Muscle of back (tissue), 11 donors: ENCODE measurements around the gene TMEM217. TPM values are rescaled to one million over a fixed set of nuclear protein-coding genes. Genes with fewer than 3 reads are reported as not detected.
"Not testable (repeated sequence)": the region's sequence is repeated elsewhere in the genome, so short reads cannot be mapped to it uniquely, and the experiment has no call there.

ENCODE experiments used
- DNase-seq, 3 donors: peaks; one replicate each; pipeline versions ENCODE4 v3.0.0 to v3.0.0-alpha.2; 2013
- polyA plus RNA-seq, 10 donors: library from polyadenylated mRNA; unstranded; fragments of 120-200 nt; gene quantifications; one replicate each; pipeline ENCODE4 v1.2.1, GENCODE V29; 2013; ENCODE audit not compliant: insufficient read length in 10 of 10

The TMEM217 gene
- polyA plus RNA-seq, 10 donors = 0.37 to 1.3 (median 0.59) TPM

DNA sequence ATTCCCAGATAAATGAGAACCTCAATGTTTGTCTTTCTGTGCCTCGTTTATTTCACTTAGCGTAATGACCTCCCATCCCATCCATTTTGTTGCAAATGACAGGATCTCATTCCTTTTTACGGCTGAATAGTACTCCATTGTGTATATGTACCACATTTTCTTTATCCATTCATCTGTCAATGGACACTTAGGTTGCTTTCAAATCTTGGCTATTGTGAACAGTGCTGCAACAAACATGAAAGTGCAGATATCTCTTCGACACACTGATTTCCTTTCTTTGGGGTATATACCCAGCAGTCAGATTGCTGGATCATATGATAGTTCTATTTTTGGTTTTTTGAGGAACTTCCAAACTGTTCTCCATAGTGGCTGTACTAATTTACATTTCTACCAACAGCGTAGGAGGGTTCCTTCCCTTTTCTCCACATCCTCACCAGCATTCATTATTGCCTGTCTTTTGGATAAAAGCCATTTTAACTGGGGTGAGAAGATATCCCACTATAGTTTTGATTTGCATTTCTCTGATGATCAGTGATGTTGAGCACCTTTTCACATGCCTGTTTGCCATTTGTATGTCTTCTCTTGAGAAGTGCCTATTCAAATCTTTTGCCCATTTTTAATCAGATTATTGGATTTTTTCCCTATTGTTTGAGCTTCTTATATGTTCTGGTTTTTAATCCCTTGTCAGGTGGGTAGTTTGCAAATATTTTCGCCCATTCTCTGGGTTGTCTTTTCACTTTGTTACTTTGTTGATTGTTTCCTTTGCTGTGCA lies 71.8 kb downstream of the TMEM217 start:
- not testable (repeated sequence) for DNase-seq

DNA sequence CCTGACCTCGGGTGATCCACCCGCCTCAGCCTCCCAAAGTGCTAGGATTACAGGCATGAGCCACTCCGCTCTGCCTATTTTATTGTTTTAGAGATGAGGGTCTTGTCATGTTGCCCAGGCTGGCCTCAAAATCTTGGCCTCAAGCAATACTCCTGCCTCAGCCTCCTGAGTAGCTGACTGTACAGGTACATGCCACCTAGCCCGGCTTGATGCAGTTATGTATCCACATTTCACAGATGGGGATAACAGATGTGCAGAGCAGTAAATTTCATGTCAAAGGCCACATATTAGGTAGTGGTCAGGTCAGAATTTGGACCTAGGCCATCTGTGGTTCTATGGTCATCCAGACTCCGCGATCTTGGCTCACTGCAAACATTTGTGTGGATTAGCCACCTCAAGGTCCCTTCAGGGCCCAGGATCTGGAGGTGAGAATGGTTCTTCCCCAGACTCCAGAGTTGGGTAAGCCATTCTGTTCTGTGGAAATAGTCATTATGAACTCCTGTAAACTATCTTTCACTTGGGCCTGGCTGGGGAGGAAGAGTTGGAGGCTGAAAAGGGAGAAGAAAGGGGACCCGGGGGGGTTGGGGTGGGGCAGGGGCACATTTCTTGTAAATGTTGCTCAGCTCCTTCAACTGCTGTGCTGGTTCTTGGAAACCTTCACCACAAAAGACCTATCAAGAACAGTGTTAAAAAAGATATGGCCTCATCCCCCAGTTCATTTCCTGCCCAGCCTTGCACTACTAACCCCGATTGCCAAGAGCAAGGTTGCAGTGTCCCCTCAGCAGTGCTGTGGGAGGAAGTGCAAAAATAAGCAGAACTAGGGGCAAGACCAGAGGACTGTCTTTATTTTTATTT lies 75.0 kb downstream of the TMEM217 start:
- peak in 2 of 3 donors; percentile 16 to 32 for DNase-seq

DNA sequence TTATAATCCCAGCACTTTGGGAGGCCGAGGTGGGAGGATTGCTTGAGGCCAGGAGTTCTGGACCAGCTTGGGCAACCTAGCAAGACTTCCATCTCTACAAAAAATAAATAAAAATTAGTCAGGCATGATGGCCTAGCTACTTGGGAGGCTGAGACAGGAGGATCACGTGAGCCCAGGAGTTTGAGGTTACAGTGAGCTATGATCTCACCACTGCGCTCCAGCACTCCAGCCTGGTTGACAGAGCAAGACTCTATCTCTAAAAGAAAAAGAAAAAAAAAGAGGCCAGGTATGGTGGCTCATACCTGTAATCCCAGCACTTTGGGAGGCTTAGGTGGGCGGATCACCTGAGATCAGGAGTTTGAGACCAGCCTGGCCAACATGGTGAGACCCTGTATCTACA lies 77.3 kb downstream of the TMEM217 start:
- DNase-seq = not testable (repeated sequence)

DNA sequence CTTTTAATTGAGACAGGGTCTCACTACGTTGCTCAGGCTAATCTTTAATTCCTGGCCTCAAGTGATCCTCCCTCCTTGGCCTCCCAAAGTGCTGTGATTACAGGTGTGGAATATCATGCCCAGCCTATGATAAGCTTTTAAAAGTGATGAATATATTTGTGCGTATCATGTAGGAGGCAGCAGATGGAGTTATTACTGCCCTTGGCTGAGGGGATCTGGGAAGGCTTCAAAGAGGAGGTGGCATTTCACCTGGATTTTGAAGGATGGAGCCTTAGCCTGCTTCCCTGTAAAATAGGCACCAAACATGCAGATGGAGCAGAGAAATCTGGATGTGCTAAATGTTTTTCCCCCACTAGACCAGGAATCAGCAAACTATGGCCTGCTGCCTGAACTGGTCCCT lies 77.9 kb downstream of the TMEM217 start:
- no peak for DNase-seq

DNA sequence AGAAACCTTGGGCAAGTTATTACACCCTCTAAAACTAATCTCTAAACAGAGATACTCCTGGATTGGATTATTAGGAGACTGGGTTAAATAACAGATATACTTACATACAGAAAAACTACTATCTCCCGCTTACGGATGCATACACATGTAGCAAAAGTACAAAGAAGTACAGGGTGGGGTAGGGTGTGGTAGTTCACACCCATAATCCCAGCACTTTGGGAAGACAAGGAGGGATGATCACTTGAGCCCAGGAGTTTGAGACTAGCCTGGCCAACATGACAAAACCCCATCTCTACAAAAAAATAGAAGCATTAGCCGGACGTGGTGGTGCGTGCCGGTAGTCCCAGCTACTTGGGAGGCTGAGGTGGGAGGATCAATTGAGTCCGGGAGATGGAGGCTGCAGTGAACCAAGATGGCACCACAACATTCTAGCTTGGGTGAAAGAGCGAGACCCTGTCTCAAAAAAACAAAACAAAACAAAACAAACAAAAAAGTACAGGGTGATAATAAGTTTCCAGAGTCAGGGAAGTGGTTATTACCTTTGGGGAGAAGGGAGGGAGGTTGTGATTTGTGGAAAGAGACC lies 79.9 kb downstream of the TMEM217 start:
- DNase-seq = no peak

DNA sequence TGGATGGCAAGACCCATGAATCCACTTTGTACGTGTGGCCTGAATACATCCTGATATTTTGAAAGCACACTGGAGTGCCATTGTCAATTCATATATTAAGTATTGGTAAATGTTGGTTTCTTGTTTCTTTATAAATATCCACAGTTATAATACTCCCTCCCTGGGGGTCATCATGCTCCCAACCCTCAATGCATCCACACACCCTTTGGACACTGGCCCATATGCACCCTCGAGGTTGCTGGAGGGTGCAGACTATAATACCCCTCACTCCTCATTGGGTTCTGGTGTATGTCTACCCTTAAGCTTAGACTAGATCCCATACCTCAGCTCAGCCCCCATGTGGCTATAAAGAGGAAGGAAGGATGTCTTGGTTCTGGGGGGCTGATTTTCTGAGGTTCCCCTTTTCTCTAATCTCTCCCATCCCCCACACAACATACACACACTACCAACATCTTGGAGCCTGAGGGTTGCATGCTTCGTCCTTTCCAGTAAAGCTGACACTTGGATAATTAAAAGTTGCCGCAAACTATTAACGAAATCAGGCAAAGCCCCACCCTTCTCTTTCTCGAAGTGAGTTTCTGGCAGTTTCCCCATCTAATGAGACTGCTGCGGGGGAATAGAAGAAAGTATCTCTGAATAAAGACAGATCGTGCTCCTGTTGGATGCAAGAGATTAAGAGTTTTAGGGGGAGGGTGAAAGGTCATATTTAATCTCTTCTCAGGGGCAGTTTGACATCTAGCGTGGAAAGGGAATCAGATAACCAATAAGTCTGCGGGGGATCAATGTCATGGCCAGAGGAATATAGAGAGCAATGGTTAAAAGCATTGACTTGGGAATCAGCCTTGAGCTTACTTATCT lies 80.6 kb downstream of the TMEM217 start:
- no peak for DNase-seq

DNA sequence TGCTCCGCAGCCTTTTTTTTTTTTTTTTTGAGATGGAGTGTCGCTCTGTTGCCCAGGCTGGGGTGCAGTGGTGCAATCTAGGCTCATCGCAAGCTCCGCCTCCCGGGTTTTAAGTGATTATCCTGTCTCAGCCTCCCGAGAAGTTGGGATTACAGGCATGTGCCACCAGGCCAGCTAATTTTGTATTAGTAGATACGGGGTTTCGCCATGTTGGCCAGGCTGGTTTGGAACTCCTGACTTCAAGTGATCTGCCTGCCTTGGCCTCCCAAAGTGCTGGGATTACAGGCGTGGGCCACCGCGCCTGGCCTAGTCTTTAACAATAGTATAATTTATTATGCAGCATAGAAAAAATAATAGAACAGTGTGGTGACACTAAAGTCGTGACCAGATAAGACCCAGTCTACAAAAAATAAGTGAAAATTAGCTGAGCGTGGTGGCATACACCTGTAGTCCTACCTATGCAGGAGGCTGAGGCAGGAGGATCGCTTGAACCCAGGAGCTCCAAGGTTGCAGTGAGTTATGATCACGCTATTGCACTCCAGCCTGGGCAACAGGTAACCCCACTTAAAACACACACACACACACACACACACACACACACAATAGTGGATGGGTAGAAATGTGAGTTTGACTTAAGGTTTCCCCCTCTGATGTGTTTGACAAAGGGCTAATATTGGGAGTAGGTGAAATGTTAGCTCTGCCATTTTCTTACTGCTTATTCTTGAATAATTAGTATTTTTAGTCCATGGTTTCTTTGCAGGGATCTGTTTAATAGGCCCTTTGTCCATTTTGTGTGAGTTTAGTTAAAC lies 81.5 kb downstream of the TMEM217 start:
- no peak for DNase-seq

DNA sequence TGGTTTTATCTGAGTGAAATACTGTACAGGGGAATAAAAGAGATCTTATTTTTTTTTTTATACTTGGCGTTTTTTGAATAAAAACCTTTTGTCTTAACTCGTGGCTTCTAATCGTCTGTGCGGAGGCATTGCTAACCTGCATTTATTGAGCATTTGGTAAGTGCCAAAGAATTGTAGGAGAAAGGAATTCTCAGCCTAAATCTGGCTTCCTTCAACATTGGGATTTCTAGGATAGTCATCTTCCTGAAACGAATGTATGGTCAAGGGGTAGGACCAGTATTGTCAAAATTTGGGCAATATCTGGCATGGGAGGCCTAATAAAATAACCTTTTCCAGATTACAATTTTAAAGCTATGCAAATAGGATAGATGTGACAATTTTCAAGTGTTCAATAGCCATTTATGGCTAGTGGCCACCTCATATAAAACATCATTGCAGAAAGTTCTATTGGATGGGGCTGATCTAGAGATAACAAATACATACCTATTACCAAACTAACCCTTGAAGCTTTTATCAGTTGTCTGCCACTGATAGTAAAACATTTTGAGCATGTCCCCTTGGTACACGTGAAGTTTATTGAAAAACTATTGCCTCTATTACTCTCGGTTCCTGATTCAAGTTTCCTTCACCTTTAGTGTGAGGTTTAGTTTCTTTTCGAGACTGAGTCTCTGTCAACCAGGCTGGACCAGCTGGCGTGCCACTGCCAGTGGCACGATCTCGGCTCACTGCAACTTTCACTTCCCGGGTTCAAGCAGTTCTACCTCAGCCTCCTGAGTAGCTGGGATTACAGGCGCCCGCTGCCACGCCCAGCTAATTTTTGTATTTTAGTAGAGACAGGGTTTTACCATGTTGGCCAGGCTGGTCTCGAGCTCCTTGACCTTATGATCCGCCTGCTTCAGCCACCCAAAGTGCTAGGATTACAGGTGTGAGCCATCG lies 82.3 kb downstream of the TMEM217 start:
- no peak for DNase-seq

DNA sequence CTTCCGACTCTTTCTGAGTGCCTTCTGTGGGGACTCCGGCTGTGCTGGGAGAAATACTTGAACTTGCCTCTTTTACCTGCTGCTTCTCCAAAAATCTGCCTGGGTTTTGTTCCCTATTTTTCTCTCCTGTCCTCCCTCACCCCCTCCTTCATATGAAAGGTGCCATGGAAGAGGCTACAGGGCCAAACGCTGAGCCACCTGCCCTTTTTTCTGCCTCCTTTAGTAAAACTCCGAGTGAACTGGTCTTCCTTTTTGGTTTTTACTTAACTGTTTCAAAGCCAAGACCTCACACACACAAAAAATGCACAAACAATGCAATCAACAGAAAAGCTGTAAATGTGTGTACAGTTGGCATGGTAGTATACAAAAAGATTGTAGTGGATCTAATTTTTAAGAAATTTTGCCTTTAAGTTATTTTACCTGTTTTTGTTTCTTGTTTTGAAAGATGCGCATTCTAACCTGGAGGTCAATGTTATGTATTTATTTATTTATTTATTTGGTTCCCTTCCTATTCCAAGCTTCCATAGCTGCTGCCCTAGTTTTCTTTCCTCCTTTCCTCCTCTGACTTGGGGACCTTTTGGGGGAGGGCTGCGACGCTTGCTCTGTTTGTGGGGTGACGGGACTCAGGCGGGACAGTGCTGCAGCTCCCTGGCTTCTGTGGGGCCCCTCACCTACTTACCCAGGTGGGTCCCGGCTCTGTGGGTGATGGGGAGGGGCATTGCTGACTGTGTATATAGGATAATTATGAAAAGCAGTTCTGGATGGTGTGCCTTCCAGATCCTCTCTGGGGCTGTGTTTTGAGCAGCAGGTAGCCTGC lies 83.2 kb downstream of the TMEM217 start:
- DNase-seq = no peak

DNA sequence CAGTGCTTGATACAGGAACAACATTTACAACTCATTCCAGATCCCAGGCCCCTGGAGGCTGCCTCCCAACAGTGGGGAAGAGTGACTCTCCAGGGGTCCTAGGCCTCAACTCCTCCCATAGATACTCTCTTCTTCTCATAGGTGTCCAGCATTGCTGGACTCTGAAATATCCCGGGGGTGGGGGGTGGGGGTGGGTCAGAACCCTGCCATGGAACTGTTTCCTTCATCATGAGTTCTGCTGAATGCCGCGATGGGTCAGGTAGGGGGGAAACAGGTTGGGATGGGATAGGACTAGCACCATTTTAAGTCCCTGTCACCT lies 83.8 kb downstream of the TMEM217 start:
- no peak for DNase-seq

DNA sequence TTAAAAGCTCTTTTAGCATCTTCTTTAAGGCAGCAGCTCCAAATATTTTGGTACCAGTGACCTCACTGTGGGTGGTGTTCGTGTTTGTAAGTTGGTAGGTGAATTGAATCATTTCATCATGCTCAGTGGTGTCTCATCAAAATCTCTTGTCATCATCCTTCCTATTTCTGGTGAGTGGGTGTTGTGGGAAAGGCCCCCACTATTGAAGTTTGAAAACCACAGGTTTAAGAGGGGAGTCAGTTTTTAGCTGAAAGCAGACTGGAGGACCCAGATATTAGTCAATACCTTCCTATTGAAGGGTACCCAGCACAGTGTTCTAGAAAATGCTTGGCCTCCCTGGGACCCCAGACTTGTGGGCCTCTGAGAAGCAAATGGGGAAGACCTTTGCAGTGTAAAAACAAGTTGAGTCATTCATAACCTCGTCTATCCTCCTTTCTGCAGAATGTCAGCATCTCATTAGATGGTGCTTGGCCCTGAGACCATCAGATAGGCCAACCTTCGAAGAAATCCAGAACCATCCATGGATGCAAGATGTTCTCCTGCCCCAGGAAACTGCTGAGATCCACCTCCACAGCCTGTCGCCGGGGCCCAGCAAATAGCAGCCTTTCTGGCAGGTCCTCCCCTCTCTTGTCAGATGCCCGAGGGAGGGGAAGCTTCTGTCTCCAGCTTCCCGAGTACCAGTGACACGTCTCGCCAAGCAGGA lies 84.3 kb downstream of the TMEM217 start:
- no peak for DNase-seq

DNA sequence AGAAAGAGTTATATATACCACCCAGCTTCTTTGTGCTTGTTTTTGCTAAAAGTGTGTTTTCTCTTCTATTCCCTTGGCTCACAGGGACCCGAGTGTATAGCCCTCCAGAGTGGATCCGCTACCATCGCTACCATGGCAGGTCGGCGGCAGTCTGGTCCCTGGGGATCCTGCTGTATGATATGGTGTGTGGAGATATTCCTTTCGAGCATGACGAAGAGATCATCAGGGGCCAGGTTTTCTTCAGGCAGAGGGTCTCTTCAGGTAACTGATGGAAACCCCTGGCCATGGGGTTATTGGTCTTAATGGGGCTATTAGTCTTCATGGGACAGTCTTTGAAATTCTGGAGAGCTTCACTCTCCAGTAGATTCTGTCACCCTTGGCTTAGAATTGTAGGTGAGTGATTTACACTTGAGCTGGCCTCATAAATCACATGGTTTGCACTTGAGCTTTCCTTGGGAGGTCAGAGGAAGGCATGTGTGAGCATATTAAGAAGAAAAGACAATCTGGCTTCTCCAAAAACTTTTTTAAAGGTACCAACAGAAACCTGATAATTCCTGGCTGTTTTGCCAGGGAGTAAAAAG lies 84.9 kb downstream of the TMEM217 start:
- DNase-seq = no peak

DNA sequence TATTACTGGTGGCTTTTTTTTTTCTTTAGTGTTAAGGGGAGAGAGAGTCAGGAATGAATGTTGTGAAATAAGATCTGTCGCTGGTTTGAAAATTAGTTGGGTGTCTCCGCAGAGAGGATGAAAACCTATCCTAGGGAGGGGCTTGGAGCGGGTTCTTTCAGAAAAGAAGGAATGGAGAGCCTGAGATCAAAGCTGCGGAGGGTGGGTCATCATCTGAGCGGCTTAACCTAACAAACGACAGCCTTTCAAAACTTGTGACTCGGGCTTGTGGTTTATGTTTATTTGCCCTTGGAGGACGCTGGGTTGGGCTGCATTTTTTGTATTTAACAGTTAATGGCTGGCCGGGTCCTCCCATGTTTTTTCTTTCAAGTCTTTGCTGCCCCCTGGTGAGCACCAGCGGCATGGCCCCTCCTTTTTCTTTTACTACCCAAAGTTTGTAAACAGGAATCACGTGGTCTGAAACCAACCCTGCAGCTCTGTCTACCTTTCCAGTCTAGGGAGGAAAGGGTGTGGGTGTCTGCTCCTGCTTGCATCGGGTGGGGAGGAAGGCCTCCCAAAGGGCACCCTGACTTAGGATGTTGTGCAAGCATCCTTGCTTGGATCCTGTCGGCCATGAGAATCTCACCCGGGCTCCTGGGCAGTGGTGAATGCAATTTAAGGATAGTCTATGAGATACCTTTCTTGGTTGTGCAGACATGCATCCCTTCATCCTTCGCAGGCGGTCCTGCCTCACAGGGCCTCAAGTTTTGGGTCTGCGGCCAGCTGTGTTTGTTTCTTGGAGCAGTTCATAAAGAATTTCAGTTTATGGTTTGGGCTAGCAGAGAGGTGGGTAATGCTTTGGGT lies 85.8 kb downstream of the TMEM217 start:
- peak; percentile 87 to 93 (median 93) for DNase-seq

DNA sequence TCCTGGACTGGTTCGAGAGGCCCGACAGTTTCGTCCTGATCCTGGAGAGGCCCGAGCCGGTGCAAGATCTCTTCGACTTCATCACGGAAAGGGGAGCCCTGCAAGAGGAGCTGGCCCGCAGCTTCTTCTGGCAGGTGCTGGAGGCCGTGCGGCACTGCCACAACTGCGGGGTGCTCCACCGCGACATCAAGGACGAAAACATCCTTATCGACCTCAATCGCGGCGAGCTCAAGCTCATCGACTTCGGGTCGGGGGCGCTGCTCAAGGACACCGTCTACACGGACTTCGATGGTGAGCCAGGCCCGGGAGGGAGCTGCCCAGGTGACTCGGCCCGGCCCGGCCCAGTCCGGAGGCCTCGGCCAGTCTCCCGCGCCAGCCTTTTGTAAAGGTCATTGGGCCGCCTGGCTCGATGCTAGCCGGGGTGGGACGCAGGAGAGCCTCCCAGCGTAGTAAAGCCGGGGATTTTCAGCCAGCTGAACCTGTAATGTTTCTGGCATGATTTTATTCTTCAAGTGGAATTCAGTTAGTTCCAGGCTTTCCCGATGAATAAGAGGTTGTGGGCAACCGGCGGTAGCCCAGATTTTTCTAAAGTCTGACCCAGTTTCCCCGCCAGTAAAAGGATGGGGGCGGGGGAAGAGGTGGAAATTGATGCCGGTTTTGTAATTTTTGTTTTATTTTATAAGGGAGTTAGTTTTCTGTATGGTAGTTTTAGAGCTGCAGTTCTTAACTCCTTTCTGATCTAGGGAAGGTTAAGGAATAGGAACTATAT lies 86.6 kb downstream of the TMEM217 start:
- peak; percentile 34 to 80 (median 59) for DNase-seq

DNA sequence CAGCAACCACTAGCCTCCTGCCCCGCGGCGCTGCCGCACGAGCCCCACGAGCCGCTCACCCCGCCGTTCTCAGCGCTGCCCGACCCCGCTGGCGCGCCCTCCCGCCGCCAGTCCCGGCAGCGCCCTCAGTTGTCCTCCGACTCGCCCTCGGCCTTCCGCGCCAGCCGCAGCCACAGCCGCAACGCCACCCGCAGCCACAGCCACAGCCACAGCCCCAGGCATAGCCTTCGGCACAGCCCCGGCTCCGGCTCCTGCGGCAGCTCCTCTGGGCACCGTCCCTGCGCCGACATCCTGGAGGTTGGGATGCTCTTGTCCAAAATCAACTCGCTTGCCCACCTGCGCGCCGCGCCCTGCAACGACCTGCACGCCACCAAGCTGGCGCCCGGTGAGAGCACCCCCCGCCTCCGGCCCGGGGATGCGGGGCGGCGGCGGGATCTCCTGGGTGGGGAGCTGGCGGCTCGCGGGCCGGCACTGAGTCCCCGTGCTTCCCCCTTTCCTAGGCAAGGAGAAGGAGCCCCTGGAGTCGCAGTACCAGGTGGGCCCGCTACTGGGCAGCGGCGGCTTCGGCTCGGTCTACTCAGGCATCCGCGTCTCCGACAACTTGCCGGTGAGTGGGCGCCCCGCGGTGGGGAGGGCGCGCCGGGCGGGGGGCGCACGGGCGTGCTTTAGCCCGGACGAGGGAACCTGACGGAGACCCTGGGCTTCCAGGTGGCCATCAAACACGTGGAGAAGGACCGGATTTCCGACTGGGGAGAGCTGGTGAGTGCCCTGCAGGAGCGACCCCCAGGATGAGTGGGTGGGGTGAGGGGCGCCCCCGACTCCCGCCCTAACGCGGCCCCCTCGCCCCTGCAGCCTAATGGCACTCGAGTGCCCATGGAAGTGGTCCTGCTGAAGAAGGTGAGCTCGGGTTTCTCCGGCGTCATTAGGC lies 87.4 kb downstream of the TMEM217 start:
- DNase-seq = peak in 2 of 3 donors; percentile 17 to 25
